Activated naive CD8-positive, alpha-beta T cell (primary cell): ENCODE results near the gene GAREM1.

Experiments used
- H3K27ac Mint-ChIP-seq: one replicate; pipeline ENCODE4 v1.8.0; 2021; ENCODE audit warnings: mixed read lengths
- H3K27me3 Mint-ChIP-seq: one replicate; pipeline ENCODE4 v1.8.0; 2021; ENCODE audit warnings: mixed read lengths
- H3K36me3 Mint-ChIP-seq: one replicate; pipeline ENCODE4 v1.8.0; 2021; ENCODE audit warnings: mixed read lengths
- H3K4me1 Mint-ChIP-seq: one replicate; pipeline ENCODE4 v1.8.0; 2021; ENCODE audit warnings: low read depth, mixed read lengths
- H3K4me3 Mint-ChIP-seq: one replicate; pipeline ENCODE4 v1.8.0; 2021; ENCODE audit warnings: mild to moderate bottlenecking, mixed read lengths
- H3K9me3 Mint-ChIP-seq: one replicate; pipeline ENCODE4 v1.8.0; 2021; ENCODE audit warnings: low read depth, mixed read lengths

Gene GAREM1

DNA sequence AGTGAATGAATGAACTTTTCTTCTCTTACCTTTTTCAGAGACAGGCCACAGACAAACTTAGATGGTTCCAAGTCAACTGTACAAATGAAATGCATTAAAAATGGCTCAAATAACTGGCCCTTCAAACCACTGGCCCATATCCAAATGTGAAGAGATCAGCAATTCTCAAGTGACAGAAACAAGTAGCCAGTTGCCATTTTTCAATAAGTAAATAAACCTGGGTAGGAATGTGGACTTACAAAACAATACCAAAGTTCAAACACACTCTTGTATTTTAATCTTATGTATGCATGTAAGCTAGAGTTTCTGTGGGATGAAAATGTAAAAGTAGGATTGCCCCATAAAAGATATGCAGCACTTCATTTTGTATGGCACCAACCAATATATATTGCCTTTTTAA lies 151.6 kb downstream of the GAREM1 start:
- no peaks in the 10 kb centered on the region for H3K36me3 Mint-ChIP-seq
- no peak overlapping the region for H3K27ac Mint-ChIP-seq
- no peak overlapping the region for H3K4me3 Mint-ChIP-seq

DNA sequence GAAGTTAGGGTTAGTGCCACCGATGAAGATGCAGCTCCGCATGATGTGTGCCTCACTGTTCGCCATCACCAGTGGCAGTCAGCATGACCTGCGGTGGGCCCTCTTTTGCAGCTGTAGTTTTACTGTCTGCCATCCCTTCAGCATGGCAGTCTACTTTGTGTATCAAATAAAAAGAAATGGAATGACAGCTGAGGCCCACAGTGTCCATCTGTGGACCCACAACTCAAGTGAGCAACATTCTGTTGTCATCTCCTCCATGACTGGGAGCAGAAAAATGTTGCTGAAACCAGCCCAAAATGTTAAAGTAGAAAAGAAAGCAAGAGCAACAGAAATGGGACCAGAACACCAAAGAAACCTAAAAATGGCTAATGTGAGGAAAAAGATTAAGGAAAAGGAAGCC lies 152.1 kb downstream of the GAREM1 start:
- Mint-ChIP-seq H3K4me1 (no peaks in the 10 kb centered on the region), H3K27me3 (peaks cover 9% of the 10 kb centered on the region), H3K27ac (no peak overlapping the region), H3K4me3 (no peak overlapping the region), H3K9me3 (no peaks in the 10 kb centered on the region), H3K36me3 (no peaks in the 10 kb centered on the region)

More for the DNA sequence above, 151.6 kb downstream of the GAREM1 start:
- Mint-ChIP-seq H3K4me1 (no peaks in the 10 kb centered on the region), H3K9me3 (no peaks in the 10 kb centered on the region), H3K27me3 (peaks cover 9% of the 10 kb centered on the region)

DNA sequence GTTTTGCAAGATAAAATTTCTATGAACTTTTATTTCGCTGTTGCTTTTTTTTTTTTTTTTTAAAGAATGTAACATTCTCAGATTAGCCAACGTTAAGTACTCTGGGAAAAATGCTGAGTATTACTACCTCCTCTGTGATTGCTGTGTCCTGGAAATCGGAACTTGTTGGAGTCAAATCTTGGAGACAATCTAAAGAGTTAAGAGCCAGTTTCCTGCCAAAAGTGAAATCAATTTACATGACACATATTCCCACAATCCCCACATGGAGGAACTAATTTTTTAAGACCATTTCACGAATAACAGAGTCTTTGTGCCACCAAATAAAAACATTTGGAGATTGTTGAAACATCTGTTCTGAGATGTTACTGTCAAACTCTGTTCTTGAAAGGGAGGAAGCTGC lies 153.0 kb downstream of the GAREM1 start:
- no peaks in the 10 kb centered on the region for H3K9me3 Mint-ChIP-seq

GRCh38 chr18:32315881-32316280 lies 154.8 kb downstream of the GAREM1 start:
- Mint-ChIP-seq H3K27ac (no peak overlapping the region), H3K36me3 (no peaks in the 10 kb centered on the region), H3K27me3 (peaks cover 4% of the 10 kb centered on the region)

More for the DNA sequence above, 153.0 kb downstream of the GAREM1 start:
- H3K4me3 Mint-ChIP-seq: no peak overlapping the region
- no peaks in the 10 kb centered on the region for H3K36me3 Mint-ChIP-seq
- H3K27ac Mint-ChIP-seq: no peak overlapping the region
- peaks cover 9% of the 10 kb centered on the region for H3K27me3 Mint-ChIP-seq
- H3K4me1 Mint-ChIP-seq: no peaks in the 10 kb centered on the region

DNA sequence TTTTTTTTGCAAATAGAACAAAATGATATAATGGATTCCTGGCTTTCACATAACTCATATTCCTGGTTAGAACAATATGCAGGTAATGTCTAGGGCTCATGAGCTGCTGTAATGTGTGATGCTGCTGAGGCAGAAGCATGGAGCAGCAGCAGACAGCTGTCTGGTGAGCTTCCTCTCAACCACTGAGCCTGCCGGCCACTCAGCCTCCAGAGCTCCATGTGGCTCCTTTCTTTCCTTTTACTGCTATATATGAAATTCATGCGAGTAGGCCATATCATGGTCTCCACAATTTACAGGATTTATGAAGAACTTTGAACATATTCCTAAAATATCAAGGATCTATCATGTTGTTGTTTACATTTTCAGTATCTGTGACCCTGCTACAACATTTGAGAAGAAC lies 159.9 kb downstream of the GAREM1 start:
- Mint-ChIP-seq H3K9me3 (no peaks in the 10 kb centered on the region), H3K27me3 (peaks cover 4% of the 10 kb centered on the region), H3K4me3 (no peak overlapping the region), H3K4me1 (no peaks in the 10 kb centered on the region), H3K36me3 (no peaks in the 10 kb centered on the region), H3K27ac (no peak overlapping the region)

More at GRCh38 chr18:32315881-32316280, 154.8 kb downstream of the GAREM1 start:
- Mint-ChIP-seq H3K4me3 (no peak overlapping the region), H3K4me1 (no peaks in the 10 kb centered on the region), H3K9me3 (no peaks in the 10 kb centered on the region)

- H3K9me3 Mint-ChIP-seq: no peaks in the 10 kb centered on the region
- no peak overlapping the region for H3K27ac Mint-ChIP-seq
- H3K27me3 Mint-ChIP-seq: peaks cover 6% of the 10 kb centered on the region
Observed at GRCh38 chr18:32310101-32310500, 160.6 kb downstream of the GAREM1 start.

GRCh38 chr18:32308493-32309120 lies 162.1 kb downstream of the GAREM1 start:
- Mint-ChIP-seq H3K9me3 (no peaks in the 10 kb centered on the region), H3K4me1 (no peaks in the 10 kb centered on the region), H3K4me3 (no peak overlapping the region), H3K27me3 (peaks cover 6% of the 10 kb centered on the region), H3K36me3 (no peaks in the 10 kb centered on the region), H3K27ac (no peak overlapping the region)

More at GRCh38 chr18:32310101-32310500, 160.6 kb downstream of the GAREM1 start:
- Mint-ChIP-seq H3K4me1 (no peaks in the 10 kb centered on the region), H3K36me3 (no peaks in the 10 kb centered on the region), H3K4me3 (no peak overlapping the region)

GRCh38 chr18:32303400-32303799 lies 167.3 kb downstream of the GAREM1 start:
- no peak overlapping the region for H3K4me3 Mint-ChIP-seq
- peaks cover 8% of the 10 kb centered on the region for H3K27me3 Mint-ChIP-seq
- no peaks in the 10 kb centered on the region for H3K9me3 Mint-ChIP-seq
- no peaks in the 10 kb centered on the region for H3K36me3 Mint-ChIP-seq
- H3K27ac Mint-ChIP-seq: no peak overlapping the region
- H3K4me1 Mint-ChIP-seq: no peaks in the 10 kb centered on the region

DNA sequence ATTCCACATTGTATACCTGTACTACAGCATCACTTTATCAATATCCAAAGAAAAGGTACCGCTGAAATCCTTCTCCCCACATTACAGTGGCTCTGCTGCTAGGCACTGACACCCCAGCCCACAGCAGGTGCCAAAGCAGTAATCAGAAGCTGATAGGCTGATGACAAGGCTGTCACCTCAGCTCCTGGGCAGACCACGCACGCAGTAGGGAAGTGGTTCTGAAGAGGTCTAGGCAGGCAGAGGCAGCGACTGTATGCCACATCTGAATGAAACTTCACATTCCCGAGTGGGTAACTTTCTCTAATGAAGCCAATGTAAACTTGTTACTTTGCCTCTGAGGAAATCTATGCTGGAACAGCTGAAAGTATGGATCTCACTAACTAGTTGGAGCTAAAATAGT lies 167.9 kb downstream of the GAREM1 start:
- no peak overlapping the region for H3K4me3 Mint-ChIP-seq
- no peak overlapping the region for H3K27ac Mint-ChIP-seq
- H3K27me3 Mint-ChIP-seq: peaks cover 11% of the 10 kb centered on the region
- no peaks in the 10 kb centered on the region for H3K9me3 Mint-ChIP-seq
- no peaks in the 10 kb centered on the region for H3K4me1 Mint-ChIP-seq
- H3K36me3 Mint-ChIP-seq: no peaks in the 10 kb centered on the region

- Mint-ChIP-seq H3K27me3 (peaks cover 11% of the 10 kb centered on the region), H3K9me3 (no peaks in the 10 kb centered on the region), H3K4me3 (no peak overlapping the region), H3K36me3 (no peaks in the 10 kb centered on the region), H3K27ac (no peak overlapping the region), H3K4me1 (no peaks in the 10 kb centered on the region)
Observed at GRCh38 chr18:32301976-32302743, 168.5 kb downstream of the GAREM1 start.

DNA sequence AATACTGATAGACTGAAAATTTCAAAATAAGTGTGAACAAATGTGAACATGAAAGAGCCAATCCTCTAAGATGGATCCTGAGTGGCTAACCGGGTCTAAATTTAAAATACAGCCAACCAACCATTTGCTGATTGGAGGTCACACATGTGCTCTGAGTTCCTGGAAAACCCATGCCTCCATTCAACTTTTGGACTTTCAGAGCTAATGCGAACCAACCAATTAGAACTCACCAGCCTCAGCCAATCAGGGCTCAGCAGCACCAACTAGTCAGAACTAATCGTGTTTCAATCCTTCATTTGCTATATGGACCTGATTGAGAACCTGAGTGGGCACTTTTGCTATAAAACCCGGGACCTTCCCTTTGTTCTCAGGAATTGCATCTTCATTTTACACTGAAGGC lies 169.3 kb downstream of the GAREM1 start:
- no peaks in the 10 kb centered on the region for H3K9me3 Mint-ChIP-seq
- H3K27ac Mint-ChIP-seq: no peak overlapping the region
- no peak overlapping the region for H3K4me3 Mint-ChIP-seq
- H3K36me3 Mint-ChIP-seq: no peaks in the 10 kb centered on the region
- peaks cover 8% of the 10 kb centered on the region for H3K27me3 Mint-ChIP-seq
- H3K4me1 Mint-ChIP-seq: no peaks in the 10 kb centered on the region

GRCh38 chr18:32300914-32301313 lies 169.8 kb downstream of the GAREM1 start:
- Mint-ChIP-seq H3K4me1 (no peaks in the 10 kb centered on the region), H3K27ac (no peak overlapping the region), H3K4me3 (no peak overlapping the region), H3K36me3 (no peaks in the 10 kb centered on the region), H3K27me3 (peaks cover 7% of the 10 kb centered on the region), H3K9me3 (no peaks in the 10 kb centered on the region)

DNA sequence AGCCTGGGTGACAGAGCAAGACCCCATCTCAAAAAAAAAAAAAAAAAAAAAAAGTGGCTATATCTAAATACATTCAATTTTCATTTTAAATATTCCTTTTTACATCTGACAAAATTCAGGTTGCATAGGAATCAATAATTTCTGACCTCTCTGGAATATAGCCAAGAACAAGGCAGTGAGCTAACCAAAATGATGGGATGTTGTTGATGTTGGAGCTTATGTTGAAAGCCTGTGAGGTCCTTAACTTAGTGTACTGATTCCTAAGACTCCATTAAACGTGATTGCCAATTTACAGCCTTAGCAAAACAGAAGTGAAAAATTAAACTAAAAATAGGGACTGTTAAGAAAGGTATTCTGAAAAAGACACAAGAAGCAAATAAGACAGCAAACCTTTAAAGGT lies 171.2 kb downstream of the GAREM1 start:
- no peaks in the 10 kb centered on the region for H3K36me3 Mint-ChIP-seq
- H3K4me1 Mint-ChIP-seq: no peaks in the 10 kb centered on the region
- no peak overlapping the region for H3K4me3 Mint-ChIP-seq
- no peaks in the 10 kb centered on the region for H3K9me3 Mint-ChIP-seq
- no peak overlapping the region for H3K27ac Mint-ChIP-seq
- H3K27me3 Mint-ChIP-seq: peaks cover 6% of the 10 kb centered on the region

DNA sequence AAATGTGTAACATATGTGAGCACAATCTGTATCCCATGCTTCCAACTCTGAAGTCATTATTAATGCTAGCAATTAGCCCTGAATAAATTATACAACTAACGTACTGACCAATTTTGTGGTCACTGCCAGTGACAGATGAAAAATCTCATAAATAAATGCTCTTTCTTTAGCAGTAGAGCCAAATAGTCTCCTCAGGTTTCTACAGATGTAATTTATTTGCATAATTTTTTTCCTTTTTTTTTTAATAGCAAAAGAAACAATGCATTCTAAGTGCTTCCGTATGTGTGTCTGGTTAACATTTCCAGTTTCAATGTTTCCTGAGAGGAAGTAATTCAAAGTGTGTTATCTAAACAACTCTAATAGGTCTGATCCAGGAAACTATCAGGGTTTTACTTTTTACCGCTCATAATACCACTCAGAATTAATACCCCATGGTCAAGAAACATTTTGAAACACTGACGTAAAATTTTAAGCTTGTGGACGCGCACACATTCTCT lies 172.5 kb downstream of the GAREM1 start:
- H3K4me1 Mint-ChIP-seq: no peaks in the 10 kb centered on the region
- no peaks in the 10 kb centered on the region for H3K9me3 Mint-ChIP-seq
- no peak overlapping the region for H3K4me3 Mint-ChIP-seq
- no peak overlapping the region for H3K27ac Mint-ChIP-seq
- H3K36me3 Mint-ChIP-seq: no peaks in the 10 kb centered on the region
- peaks cover 8% of the 10 kb centered on the region for H3K27me3 Mint-ChIP-seq

DNA sequence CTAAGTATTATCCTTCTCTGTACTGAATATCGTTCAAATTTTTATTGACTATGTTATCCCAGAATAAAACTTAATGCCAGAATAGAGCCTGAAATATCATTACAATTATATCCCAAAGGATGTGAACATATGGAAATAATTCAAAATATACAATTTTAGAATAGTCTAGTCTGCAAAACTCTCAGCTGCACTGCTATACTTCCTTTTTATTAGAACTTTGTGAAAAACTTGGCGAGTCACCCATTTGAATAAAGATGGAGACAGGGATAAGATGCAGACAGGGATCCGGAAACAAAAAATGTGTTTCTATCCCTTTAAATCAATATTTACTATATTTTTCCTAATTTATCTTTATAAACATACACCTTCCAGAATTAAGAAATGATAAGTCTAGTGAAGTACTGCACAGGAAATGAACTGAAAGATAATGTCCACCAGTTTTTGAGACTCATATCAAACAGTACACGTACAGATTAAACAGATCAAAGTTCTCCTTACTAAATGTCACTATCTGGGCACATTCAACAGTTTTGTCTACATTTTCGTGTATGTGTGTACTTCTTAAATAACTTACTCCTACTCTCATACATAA lies 173.0 kb downstream of the GAREM1 start:
- no peaks in the 10 kb centered on the region for H3K36me3 Mint-ChIP-seq
- no peaks in the 10 kb centered on the region for H3K9me3 Mint-ChIP-seq
- peaks cover 9% of the 10 kb centered on the region for H3K27me3 Mint-ChIP-seq
- no peaks in the 10 kb centered on the region for H3K4me1 Mint-ChIP-seq
- H3K4me3 Mint-ChIP-seq: no peak overlapping the region
- H3K27ac Mint-ChIP-seq: no peak overlapping the region
